ENCODE results near the gene SRPK2.

- TF ChIP-seq POLR2A (IDR thresholded peaks at IDR 0.05) (no peak), CTCF (IDR thresholded peaks at IDR 0.05) (no peak)
These were observed 184.2 kb downstream of the SRPK2 start for GRCh38 chr7:105204520-105204919.

Measured in testis (tissue), 2 donors.